HG03064 (cell line): ENCODE measurements around the gene ODC1.

Experiments
- ATAC-seq: cut with Tn5 transposase; IDR thresholded peaks from one replicate; pipeline ENCODE4 v1.9.1; 2021; ENCODE audit warnings: low read depth; ENCODE audit not compliant: unreplicated experiment

The ODC1 gene

GRCh38 chr2:10436583-10437110 lies 11.5 kb downstream of the ODC1 start:
- ATAC-seq: no peak

- ATAC-seq: no peak
These were observed 12.3 kb downstream of the ODC1 start for GRCh38 chr2:10435820-10436204.

- ATAC-seq: no peak
These were observed 13.0 kb downstream of the ODC1 start for GRCh38 chr2:10434886-10435819.

GRCh38 chr2:10433947-10434885 lies 13.9 kb downstream of the ODC1 start:
- ATAC-seq: no peak

- no peak for ATAC-seq
These were observed 14.7 kb downstream of the ODC1 start for GRCh38 chr2:10433264-10433946.

GRCh38 chr2:10432311-10433181 lies 15.6 kb downstream of the ODC1 start:
- ATAC-seq: no peak

- ATAC-seq: no peak
These were observed 16.3 kb downstream of the ODC1 start for GRCh38 chr2:10431797-10432196.

- ATAC-seq: no peak
These were observed 17.1 kb downstream of the ODC1 start for GRCh38 chr2:10430886-10431622.

GRCh38 chr2:10428924-10429323 lies 19.2 kb downstream of the ODC1 start:
- ATAC-seq: no peak

GRCh38 chr2:10428355-10428754 lies 19.8 kb downstream of the ODC1 start:
- no peak for ATAC-seq

- no peak for ATAC-seq
These were observed 20.5 kb downstream of the ODC1 start for GRCh38 chr2:10427618-10427949.

- no peak for ATAC-seq
These were observed 21.2 kb downstream of the ODC1 start for GRCh38 chr2:10426726-10427617.

GRCh38 chr2:10425699-10426098 lies 22.4 kb downstream of the ODC1 start:
- ATAC-seq: no peak

GRCh38 chr2:10424916-10425505 lies 23.1 kb downstream of the ODC1 start:
- ATAC-seq: no peak

GRCh38 chr2:10424051-10424450 lies 24.1 kb downstream of the ODC1 start:
- no peak for ATAC-seq

GRCh38 chr2:10423400-10423774 lies 24.7 kb downstream of the ODC1 start:
- ATAC-seq: no peak

GRCh38 chr2:10422732-10423399 lies 25.3 kb downstream of the ODC1 start:
- no peak for ATAC-seq
